Measurements from ENCODE around the gene FNBP1L.

Gene FNBP1L

GRCh38 chr1:93416183-93416582 is 31.7 kb upstream of the FNBP1L start:
- no peak for DNase-seq (ENCODE audit: low read depth, low spot score)
- ChIA-PET CTCF (no interaction called here), POLR2A (no interaction called here)

GRCh38 chr1:93419344-93419743 is 28.6 kb upstream of the FNBP1L start:
- no peak overlapping the region for H3K4me3 ChIP-seq (ENCODE audit: low read depth, low read length)
- ChIA-PET CTCF (interaction anchor here (1.9 kb wide), 1 partner anchor 15 kb away, joined by 6 read pairs; no protein-coding TSS in a partner anchor), POLR2A (no interaction called here)
- no peak for DNase-seq (ENCODE audit: low read depth, low spot score)
- no peak for TF ChIP-seq CTCF (IDR thresholded peaks at IDR 0.05; ENCODE audit: insufficient read depth, low read length, missing control alignments)

More at GRCh38 chr1:93416183-93416582, 31.7 kb upstream of the FNBP1L start:
- TF ChIP-seq CTCF (IDR thresholded peaks at IDR 0.05; ENCODE audit: insufficient read depth, low read length, missing control alignments): no peak
- H3K4me3 ChIP-seq (ENCODE audit: low read depth, low read length): no peak overlapping the region

GRCh38 chr1:93420400-93420799 is 27.5 kb upstream of the FNBP1L start:
- DNase-seq (ENCODE audit: low read depth, low spot score): no peak
- no peak for TF ChIP-seq CTCF (IDR thresholded peaks at IDR 0.05; ENCODE audit: insufficient read depth, low read length, missing control alignments)
- CTCF ChIA-PET: interaction anchor here (0.7 kb wide), 1 partner anchor 17 kb away, joined by 3 read pairs; no protein-coding TSS in a partner anchor
- POLR2A ChIA-PET: no interaction called here
- H3K4me3 ChIP-seq (ENCODE audit: low read depth, low read length): no peak overlapping the region

- no peak overlapping the region for H3K4me3 ChIP-seq (ENCODE audit: low read depth, low read length)
- DNase-seq (ENCODE audit: low read depth, low spot score): no peak
- ChIA-PET POLR2A (no interaction called here), CTCF (interaction anchor here (2.4 kb wide), 1 partner anchor 121 kb away, joined by 11 read pairs; no protein-coding TSS in a partner anchor)
- TF ChIP-seq CTCF (IDR thresholded peaks at IDR 0.05; ENCODE audit: insufficient read depth, low read length, missing control alignments): no peak
Measured at GRCh38 chr1:93426181-93426580, 21.7 kb upstream of the FNBP1L start.

GRCh38 chr1:93427656-93428055 is 20.3 kb upstream of the FNBP1L start:
- TF ChIP-seq CTCF (IDR thresholded peaks at IDR 0.05; ENCODE audit: insufficient read depth, low read length, missing control alignments): no peak
- CTCF ChIA-PET: interaction anchor here (0.9 to 2.4 kb wide), 3 partner anchors 9 to 423 kb away, joined by 3 to 11 read pairs (median 6); no protein-coding TSS in a partner anchor
- no peak for DNase-seq (ENCODE audit: low read depth, low spot score)
- POLR2A ChIA-PET: no interaction called here
- H3K4me3 ChIP-seq (ENCODE audit: low read depth, low read length): no peak overlapping the region

- ChIA-PET CTCF (interaction anchor here (1.0 to 5.7 kb wide), 7 partner anchors 12 to 410 kb away, joined by 3 to 54 read pairs (median 6); partner anchors contain the start of gene FNBP1L), POLR2A (no interaction called here)
- TF ChIP-seq CTCF (IDR thresholded peaks at IDR 0.05; ENCODE audit: insufficient read depth, low read length, missing control alignments): peak; percentile 10
- no peak overlapping the region for H3K4me3 ChIP-seq (ENCODE audit: low read depth, low read length)
- no peak for DNase-seq (ENCODE audit: low read depth, low spot score)
Measured at GRCh38 chr1:93433407-93433961, 14.4 kb upstream of the FNBP1L start.
